Esophagus (tissue), 2 donors: ENCODE measurements around the gene TTC21A. TPM values are rescaled to one million over a fixed set of nuclear protein-coding genes. Genes with fewer than 3 reads are reported as not detected.
A peak's percentile ranks its signal among the peaks of the same experiment; 100 is the strongest.

ENCODE experiments used
- H3K27ac ChIP-seq, 2 donors: one replicate each; pipeline ENCODE4 v1.5.1; 2013; ENCODE audit warnings: low read depth in 2 of 2, mild to moderate bottlenecking in 2 of 2, inconsistent platforms in 1 of 2, low read length in 1 of 2, moderate library complexity in 1 of 2
- H3K27me3 ChIP-seq, 2 donors: one replicate each; pipeline ENCODE4 v1.6.1; 2013; ENCODE audit warnings: low read length in 2 of 2, control low read depth in 1 of 2, mild to moderate bottlenecking in 1 of 2; ENCODE audit not compliant: insufficient read depth in 2 of 2, control insufficient read depth in 1 of 2
- H3K36me3 ChIP-seq, 2 donors: one replicate each; pipeline ENCODE4 v1.6.1; 2013; ENCODE audit warnings: low read length in 1 of 2; ENCODE audit not compliant: control insufficient read depth in 2 of 2, insufficient read depth in 2 of 2
- H3K4me1 ChIP-seq, 2 donors: one replicate each; pipeline ENCODE4 v1.6.1; 2013; ENCODE audit warnings: low read length in 1 of 2; ENCODE audit not compliant: control insufficient read depth in 2 of 2, insufficient read depth in 2 of 2
- H3K4me3 ChIP-seq, 2 donors: one replicate each; pipeline ENCODE4 v1.5.1; 2013; ENCODE audit warnings: low read length in 2 of 2, mild to moderate bottlenecking in 2 of 2, low read depth in 1 of 2, moderate library complexity in 1 of 2
- H3K9me3 ChIP-seq, 2 donors: one replicate each; pipeline ENCODE4 v1.6.1; 2013; ENCODE audit warnings: mild to moderate bottlenecking in 2 of 2, low read depth in 1 of 2, low read length in 1 of 2, moderate library complexity in 1 of 2; ENCODE audit not compliant: control insufficient read depth in 2 of 2, insufficient read depth in 1 of 2
- WGBS, 2 donors: extraction: QIAGEN DNeasy Blood & Tissue Kit; methylation state at CpG; one replicate each; pipeline ENCODE4 v1.1.7; 2013; 5-methylcytosine and 5-hydroxymethylcytosine counted together
- polyA plus RNA-seq, 2 donors: library from polyadenylated mRNA; stranded (reverse); fragments of 200-250 nt; gene quantifications; one replicate each; pipeline ENCODE4 v1.2.3, GENCODE V29; 2013
- donor health status: healthy with polysubstance abuse.
- donor health status: Bipolar disorder and iron deficiency.

Gene TTC21A
- polyA plus RNA-seq, 2 donors = 1.8 to 5.6 TPM

- H3K9me3 ChIP-seq = no peaks in the 10 kb centered on the region
- H3K27me3 ChIP-seq = no peaks in the 10 kb centered on the region
- H3K4me3 ChIP-seq = no peak overlapping the region
- H3K27ac ChIP-seq = no peak overlapping the region
- no peaks in the 10 kb centered on the region for H3K4me1 ChIP-seq
- 37 to 47% methylated on average over 3 of the region's 3 CpGs for WGBS, 2 donors
- H3K36me3 ChIP-seq = peaks cover 23 to 51% of the 10 kb centered on the region in 2 donors
These were observed 10.7 kb upstream of the TTC21A start for GRCh38 chr3:39096775-39097174.

GRCh38 chr3:39097716-39098472 is 9.6 kb upstream of the TTC21A start:
- no peak overlapping the region for H3K4me3 ChIP-seq
- 86 to 88% methylated on average over 8 of the region's 8 CpGs for WGBS, 2 donors
- H3K36me3 ChIP-seq = peaks cover 23 to 50% of the 10 kb centered on the region in 2 donors
- no peaks in the 10 kb centered on the region for H3K27me3 ChIP-seq
- H3K4me1 ChIP-seq = peaks cover 0 to under 1% of the 10 kb centered on the region in 2 donors
- no peaks in the 10 kb centered on the region for H3K9me3 ChIP-seq
- H3K27ac ChIP-seq = no peak overlapping the region

- Histone ChIP-seq H3K9me3 (no peaks in the 10 kb centered on the region), H3K4me3 (no peak overlapping the region), H3K27me3 (no peaks in the 10 kb centered on the region), H3K36me3 (peaks cover 23 to 46% of the 10 kb centered on the region in 2 donors), H3K27ac (no peak overlapping the region), H3K4me1 (peaks cover 0 to 4% of the 10 kb centered on the region in 2 donors)
- 90 to 91% methylated on average over 8 of the region's 8 CpGs for WGBS, 2 donors
These were observed 8.9 kb upstream of the TTC21A start for GRCh38 chr3:39098473-39099000.

- no peak overlapping the region for H3K4me3 ChIP-seq
- H3K36me3 ChIP-seq = peaks cover 23 to 46% of the 10 kb centered on the region in 2 donors
- H3K27ac ChIP-seq = no peak overlapping the region
- no peaks in the 10 kb centered on the region for H3K27me3 ChIP-seq
- peaks cover 3 to 4% of the 10 kb centered on the region in 2 donors for H3K4me1 ChIP-seq
- WGBS, 2 donors = 73 to 90% methylated on average over 1 of the region's 1 CpG
- no peaks in the 10 kb centered on the region for H3K9me3 ChIP-seq
These were observed 8.2 kb upstream of the TTC21A start for GRCh38 chr3:39099242-39099641.

- no peak overlapping the region for H3K4me3 ChIP-seq
- 93 to 96% methylated on average over 2 of the region's 2 CpGs for WGBS, 2 donors
- H3K9me3 ChIP-seq = no peaks in the 10 kb centered on the region
- H3K36me3 ChIP-seq = peaks cover 23 to 42% of the 10 kb centered on the region in 2 donors
- no peak overlapping the region for H3K27ac ChIP-seq
- H3K4me1 ChIP-seq = peaks cover 4 to 9% of the 10 kb centered on the region in 2 donors
- no peaks in the 10 kb centered on the region for H3K27me3 ChIP-seq
These were observed 7.6 kb upstream of the TTC21A start for GRCh38 chr3:39099738-39100499.

- WGBS, 2 donors = 89 to 90% methylated on average over 9 of the region's 9 CpGs
- Histone ChIP-seq H3K27ac (no peak overlapping the region), H3K36me3 (peaks cover 23 to 41% of the 10 kb centered on the region in 2 donors)
These were observed 7.0 kb upstream of the TTC21A start for GRCh38 chr3:39100500-39100886.

GRCh38 chr3:39101022-39101689 is 6.3 kb upstream of the TTC21A start:
- H3K36me3 ChIP-seq = peaks cover 23 to 38% of the 10 kb centered on the region in 2 donors

More at GRCh38 chr3:39100500-39100886, 7.0 kb upstream of the TTC21A start:
- Histone ChIP-seq H3K9me3 (no peaks in the 10 kb centered on the region), H3K4me1 (peaks cover 7 to 9% of the 10 kb centered on the region in 2 donors), H3K4me3 (no peak overlapping the region), H3K27me3 (no peaks in the 10 kb centered on the region)

GRCh38 chr3:39102504-39103323 is 4.8 kb upstream of the TTC21A start:
- Histone ChIP-seq H3K36me3 (peaks cover 14 to 28% of the 10 kb centered on the region in 2 donors), H3K9me3 (no peaks in the 10 kb centered on the region), H3K4me3 (no peak overlapping the region), H3K27me3 (no peaks in the 10 kb centered on the region), H3K27ac (peak overlapping the region in 1 of 2 donors; percentile 3), H3K4me1 (peaks cover 7 to 11% of the 10 kb centered on the region in 2 donors)
- whole genome bisulfite sequencing, 2 donors = 93 to 94% methylated on average over 8 of the region's 8 CpGs

More at GRCh38 chr3:39101022-39101689, 6.3 kb upstream of the TTC21A start:
- peaks cover 7 to 9% of the 10 kb centered on the region in 2 donors for H3K4me1 ChIP-seq
- H3K4me3 ChIP-seq = no peak overlapping the region
- H3K27me3 ChIP-seq = no peaks in the 10 kb centered on the region
- 81 to 84% methylated on average over 5 of the region's 5 CpGs for WGBS, 2 donors
- H3K9me3 ChIP-seq = no peaks in the 10 kb centered on the region
- H3K27ac ChIP-seq = no peak overlapping the region
